Memory B cell (primary cell): ENCODE results near the gene MTA2.
"Not testable (repeated sequence)": the region's sequence is repeated elsewhere in the genome, so short reads cannot be mapped to it uniquely, and the experiment has no call there.

Experiments used
- ATAC-seq: fragments of 150-1000 bp; cut with Tn5 transposase; 2 replicates; pipeline ENCODE4 v1.10.0; 2021; ENCODE audit warnings: low read depth, mild to moderate bottlenecking, moderate library complexity
- DNase-seq, 2 donors: peaks; one replicate each; pipeline ENCODE4 v3.0.0; 2022; ENCODE audit warnings: low spot score in 2 of 2
- H3K27ac Mint-ChIP-seq: one replicate; pipeline ENCODE4 v1.8.0; 2022; ENCODE audit warnings: mild to moderate bottlenecking, moderate library complexity, mixed read lengths
- H3K27me3 Mint-ChIP-seq: one replicate; pipeline ENCODE4 v1.8.0; 2022; ENCODE audit warnings: mixed read lengths
- H3K36me3 Mint-ChIP-seq: one replicate; pipeline ENCODE4 v1.8.0; 2022; ENCODE audit warnings: mild to moderate bottlenecking, mixed read lengths
- H3K4me1 Mint-ChIP-seq: one replicate; pipeline ENCODE4 v1.8.0; 2022; ENCODE audit warnings: mixed read lengths
- H3K4me3 Mint-ChIP-seq: one replicate; pipeline ENCODE4 v1.8.0; 2022; ENCODE audit warnings: mild to moderate bottlenecking, moderate library complexity, mixed read lengths
- H3K9me3 Mint-ChIP-seq: one replicate; pipeline ENCODE4 v1.8.0; 2022; ENCODE audit warnings: mixed read lengths

MTA2 gene

DNA sequence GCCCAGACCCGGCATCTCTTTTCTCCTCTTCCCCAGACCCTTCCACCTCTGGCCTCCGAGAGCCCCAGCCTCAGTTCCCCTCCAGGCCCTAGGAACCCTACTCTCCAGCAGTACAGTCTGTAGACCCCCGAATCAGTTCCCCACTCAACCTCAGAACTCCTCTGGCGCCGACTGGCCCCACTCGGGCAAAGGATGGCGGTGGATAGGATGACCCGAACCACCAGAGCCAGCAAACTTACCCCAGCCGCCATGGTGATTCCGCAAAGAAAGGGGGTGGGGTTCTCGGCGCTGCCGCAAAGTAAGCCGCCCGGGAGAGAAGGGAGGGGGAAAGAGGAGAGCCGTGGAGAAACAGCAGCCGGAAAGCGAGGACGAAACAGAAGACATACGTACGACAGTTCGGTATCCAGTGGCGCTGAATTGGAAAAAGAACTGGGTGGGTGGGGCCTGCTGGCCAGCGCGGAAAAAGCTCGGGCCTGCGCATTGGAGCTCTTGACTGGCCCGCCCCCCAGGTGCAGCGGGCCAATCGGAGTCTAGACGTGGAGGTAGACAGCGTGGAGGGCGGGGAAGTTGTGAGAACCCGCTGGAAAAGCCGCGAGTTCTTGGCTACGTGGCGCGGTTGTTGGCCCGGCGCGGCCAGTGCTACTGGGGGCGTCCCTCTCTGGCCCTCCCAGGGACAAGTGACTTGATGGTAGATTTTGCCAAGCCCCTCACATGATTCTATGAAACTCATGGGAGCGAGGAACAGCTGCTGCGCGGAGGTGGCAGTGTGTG lies 27.9 kb downstream of the MTA2 start, which contains the start of gene EEF1G:
TSS of gene EEF1G (minus strand) at position 300 of the 771 bp plus-strand sequence. CDS start at position 251, 49 bp downstream.
- Mint-ChIP-seq H3K4me3 (peak within 1 kb of the TSS; percentile 93), H3K4me1 (peaks cover 32% of the 10 kb centered on the region), H3K9me3 (no peaks in the 10 kb centered on the region), H3K27ac (peak within 1 kb of the TSS; percentile 93), H3K36me3 (peaks cover 38% of the 10 kb centered on the region), H3K27me3 (no peaks in the 10 kb centered on the region)
- DNase-seq (peak; percentile 85 to 96), ATAC-seq (peak; percentile 90)

DNA sequence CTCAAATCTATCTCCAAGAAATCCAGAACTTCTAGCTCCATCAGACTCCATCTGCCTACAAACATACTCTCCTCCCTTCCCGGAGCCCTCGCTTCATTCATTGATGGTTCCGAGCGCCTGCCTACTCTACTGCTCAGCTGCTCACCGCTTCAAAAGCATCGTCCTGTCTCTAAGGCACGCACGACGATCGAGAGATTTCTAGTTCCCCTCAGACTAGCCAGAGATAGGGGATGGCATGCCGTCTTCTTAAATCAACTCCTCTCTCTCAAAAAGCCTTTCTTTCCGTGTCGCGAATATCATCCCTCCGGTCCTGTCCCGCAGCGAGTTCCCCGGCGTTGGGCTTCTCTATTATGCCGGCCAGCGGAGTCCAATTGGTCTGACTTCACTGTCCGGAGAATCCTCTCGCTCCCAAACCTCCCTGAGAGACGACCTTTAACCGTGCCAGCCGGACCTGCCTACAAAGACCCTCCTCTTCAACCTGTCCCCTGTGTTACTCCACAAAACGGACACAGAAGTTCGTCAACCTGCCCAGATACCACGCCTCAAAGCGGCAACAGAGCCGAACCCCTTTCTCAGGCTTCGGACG lies 28.6 kb downstream of the MTA2 start:
- Mint-ChIP-seq H3K27ac (peak overlapping the region; percentile 93), H3K9me3 (no peaks in the 10 kb centered on the region), H3K4me1 (peaks cover 32% of the 10 kb centered on the region), H3K4me3 (peak overlapping the region; percentile 93), H3K27me3 (no peaks in the 10 kb centered on the region), H3K36me3 (peaks cover 35% of the 10 kb centered on the region)
- peak; percentile 19 for ATAC-seq
- DNase-seq: no peak

DNA sequence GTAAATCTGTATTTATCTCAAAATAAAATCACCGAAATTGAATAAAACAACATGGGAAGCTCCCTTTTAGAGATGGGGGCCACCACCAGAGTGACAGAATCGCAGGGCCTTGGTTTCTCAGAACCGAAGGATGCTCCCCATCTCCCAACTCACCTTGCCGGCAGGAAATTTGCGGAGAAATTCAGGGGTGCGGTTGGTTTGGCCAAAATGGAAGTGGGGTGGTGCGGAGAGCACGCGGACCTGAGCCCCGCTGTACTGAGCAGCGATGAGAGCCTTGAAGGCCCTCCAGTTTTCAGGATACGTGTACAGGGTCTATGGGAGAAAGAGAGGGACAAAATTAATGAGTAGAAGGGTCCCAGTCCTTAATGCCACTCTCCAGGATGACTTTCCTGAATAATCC lies 29.2 kb downstream of the MTA2 start:
- H3K9me3 Mint-ChIP-seq: no peaks in the 10 kb centered on the region
- peaks cover 33% of the 10 kb centered on the region for H3K36me3 Mint-ChIP-seq
- no peaks in the 10 kb centered on the region for H3K27me3 Mint-ChIP-seq
- DNase-seq: no peak
- H3K4me1 Mint-ChIP-seq: peaks cover 33% of the 10 kb centered on the region
- ATAC-seq: no peak
- H3K4me3 Mint-ChIP-seq: peak overlapping the region; percentile 93
- peak overlapping the region; percentile 93 for H3K27ac Mint-ChIP-seq

DNA sequence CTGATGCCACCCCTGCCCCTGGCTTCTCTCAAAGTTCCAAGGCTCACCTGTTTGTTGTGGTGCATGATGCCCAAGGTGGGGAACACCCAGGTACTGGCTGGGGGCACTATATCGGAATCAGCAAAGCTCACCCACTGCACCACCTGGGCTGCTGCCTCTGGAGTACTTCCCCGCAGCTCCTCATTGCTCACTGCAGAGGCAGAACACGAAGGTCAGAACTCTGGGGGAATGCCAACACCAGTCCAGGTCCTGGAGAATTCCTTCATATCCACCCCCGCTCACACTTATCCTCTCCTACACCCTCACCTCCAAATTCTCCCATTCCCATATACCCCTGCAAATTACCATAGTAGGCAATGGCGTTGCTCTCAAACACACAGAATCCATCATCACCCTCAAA lies 30.2 kb downstream of the MTA2 start:
- not testable (repeated sequence) for H3K9me3 Mint-ChIP-seq, ATAC-seq, DNase-seq, H3K27me3 Mint-ChIP-seq, H3K4me3 Mint-ChIP-seq
- peaks cover 34% of the 10 kb centered on the region for H3K4me1 Mint-ChIP-seq
- H3K36me3 Mint-ChIP-seq: peaks cover 33% of the 10 kb centered on the region
- peak overlapping the region; percentile 93 for H3K27ac Mint-ChIP-seq

GRCh38 chr11:62570903-62571302 lies 30.8 kb downstream of the MTA2 start:
- Mint-ChIP-seq H3K27ac (peak overlapping the region; percentile 93), H3K36me3 (peaks cover 37% of the 10 kb centered on the region), H3K4me1 (peaks cover 33% of the 10 kb centered on the region)
- H3K27me3 Mint-ChIP-seq, DNase-seq, H3K4me3 Mint-ChIP-seq, H3K9me3 Mint-ChIP-seq, ATAC-seq: not testable (repeated sequence)

DNA sequence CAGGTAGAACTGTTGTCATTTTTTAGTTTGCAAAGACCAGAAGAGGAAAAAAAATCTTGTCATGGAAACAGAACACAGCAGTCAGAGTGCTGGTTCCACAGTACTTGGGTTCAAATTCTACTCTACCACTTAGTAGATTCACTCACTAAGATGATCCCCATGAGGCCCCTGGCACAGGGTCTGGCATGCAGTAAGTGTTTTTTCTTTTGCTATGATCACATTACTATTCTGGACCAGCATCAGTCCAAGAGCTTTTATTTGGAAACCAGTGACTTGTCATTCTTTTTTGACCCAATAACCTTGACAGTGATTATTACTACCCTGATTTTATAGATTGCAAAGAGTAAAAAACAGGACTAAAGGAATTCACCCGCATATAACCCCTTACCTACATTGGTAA lies 32.1 kb downstream of the MTA2 start:
- Mint-ChIP-seq H3K27ac (no peak overlapping the region), H3K36me3 (peaks cover 39% of the 10 kb centered on the region), H3K4me1 (peaks cover 29% of the 10 kb centered on the region), H3K9me3 (no peaks in the 10 kb centered on the region), H3K4me3 (no peak overlapping the region), H3K27me3 (no peaks in the 10 kb centered on the region)
- DNase-seq (no peak), ATAC-seq (no peak)

DNA sequence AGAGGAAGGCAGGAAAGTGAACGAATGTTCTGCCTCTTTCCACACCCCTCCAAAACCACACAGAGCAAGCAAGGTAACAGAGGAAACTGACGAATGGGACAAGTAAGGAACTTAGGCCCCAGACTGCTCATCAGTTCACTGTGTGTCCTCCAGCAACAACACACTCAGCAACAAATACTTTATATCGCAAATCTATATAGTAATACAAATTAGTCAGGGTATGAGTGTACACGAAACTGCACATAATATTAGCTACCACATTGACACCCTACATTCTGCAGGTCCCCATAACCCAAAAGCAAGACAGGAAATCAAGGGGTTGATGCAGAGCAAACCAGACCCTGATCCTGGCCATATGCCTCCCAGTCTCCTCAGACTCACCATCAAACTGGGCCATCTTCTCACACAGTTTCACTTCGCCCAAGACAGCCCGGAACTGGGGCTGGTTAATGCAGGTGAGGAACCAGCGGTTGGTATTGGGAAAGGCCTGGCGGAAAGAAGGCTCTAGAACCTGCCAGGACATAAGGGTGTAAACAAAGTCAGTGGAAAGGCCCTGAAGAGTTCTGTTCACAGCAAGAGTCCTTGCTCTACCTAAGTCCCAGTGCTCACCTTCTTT lies 34.5 kb downstream of the MTA2 start:
- Mint-ChIP-seq H3K27ac (peak overlapping the region; percentile 71), H3K4me3 (peak overlapping the region; percentile 46), H3K9me3 (no peaks in the 10 kb centered on the region), H3K27me3 (no peaks in the 10 kb centered on the region), H3K36me3 (peaks cover 37% of the 10 kb centered on the region), H3K4me1 (peaks cover 25% of the 10 kb centered on the region)
- DNase-seq: no peak
- peak; percentile 76 for ATAC-seq

DNA sequence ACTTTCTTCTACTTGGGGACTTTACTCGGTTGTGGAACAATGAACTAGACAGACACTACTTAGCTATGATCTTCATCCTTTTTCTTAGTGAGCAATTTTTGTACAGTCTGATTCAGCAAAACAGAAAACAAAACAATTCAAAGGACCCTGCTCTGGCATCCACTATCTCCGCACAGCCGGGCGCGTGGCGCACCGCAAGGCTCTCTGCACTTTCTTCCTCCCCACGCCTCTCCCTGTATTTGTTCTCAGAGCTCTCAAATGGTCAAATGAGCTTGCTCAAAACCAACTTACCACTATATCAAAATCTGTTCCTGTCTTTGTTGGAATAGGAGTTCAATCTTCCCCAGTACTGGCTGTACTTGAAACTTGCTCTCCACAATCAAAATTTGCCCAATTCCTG lies 35.4 kb downstream of the MTA2 start:
- Mint-ChIP-seq H3K36me3 (peaks cover 34% of the 10 kb centered on the region), H3K9me3 (no peaks in the 10 kb centered on the region), H3K27ac (no peak overlapping the region), H3K4me1 (peaks cover 22% of the 10 kb centered on the region), H3K27me3 (no peaks in the 10 kb centered on the region), H3K4me3 (no peak overlapping the region)
- ATAC-seq: no peak
- DNase-seq: no peak

DNA sequence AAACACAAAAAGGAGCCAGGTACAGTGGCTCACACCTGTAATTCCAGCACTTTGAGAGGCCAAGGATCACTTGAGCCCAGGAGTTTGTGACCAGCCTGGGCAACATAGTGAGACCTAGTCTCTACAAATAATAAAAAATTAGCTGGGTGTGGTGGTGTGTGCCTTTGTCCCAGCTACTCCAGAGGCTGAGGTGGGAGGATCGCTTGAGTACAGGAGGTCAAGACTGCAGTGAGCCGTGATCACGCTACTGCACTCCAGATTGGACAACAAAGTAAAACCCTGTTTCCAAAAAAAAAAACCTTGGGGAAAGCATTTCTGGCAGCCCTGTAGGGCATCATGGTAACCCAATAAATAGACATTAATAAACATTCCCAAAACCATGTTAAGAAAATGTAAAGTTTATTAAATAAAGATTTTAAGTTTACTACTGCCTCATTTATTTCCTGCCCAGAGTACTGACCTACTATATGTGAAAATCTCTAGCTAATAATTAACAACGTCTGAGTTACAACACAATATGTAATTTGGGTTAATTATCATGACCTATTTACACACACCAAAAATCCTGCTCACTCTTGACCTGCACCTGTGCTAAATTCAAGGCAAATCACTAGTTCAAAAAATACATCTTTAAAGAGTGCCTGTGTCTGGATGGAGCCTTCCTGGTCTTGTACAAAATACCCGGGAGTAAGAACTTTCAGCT lies 36.4 kb downstream of the MTA2 start:
- DNase-seq: no peak
- H3K27ac Mint-ChIP-seq: no peak overlapping the region
- H3K4me3 Mint-ChIP-seq: no peak overlapping the region
- H3K9me3 Mint-ChIP-seq: no peaks in the 10 kb centered on the region
- H3K27me3 Mint-ChIP-seq: no peaks in the 10 kb centered on the region
- peaks cover 21% of the 10 kb centered on the region for H3K4me1 Mint-ChIP-seq
- ATAC-seq: no peak
- H3K36me3 Mint-ChIP-seq: peaks cover 29% of the 10 kb centered on the region

GRCh38 chr11:62561677-62562230 lies 39.9 kb downstream of the MTA2 start:
- not testable (repeated sequence) for H3K9me3 Mint-ChIP-seq, H3K27me3 Mint-ChIP-seq, ATAC-seq, H3K4me3 Mint-ChIP-seq, DNase-seq
- H3K4me1 Mint-ChIP-seq: peaks cover 26% of the 10 kb centered on the region
- peak overlapping the region; percentile 31 for H3K27ac Mint-ChIP-seq
- H3K36me3 Mint-ChIP-seq: peaks cover 28% of the 10 kb centered on the region

DNA sequence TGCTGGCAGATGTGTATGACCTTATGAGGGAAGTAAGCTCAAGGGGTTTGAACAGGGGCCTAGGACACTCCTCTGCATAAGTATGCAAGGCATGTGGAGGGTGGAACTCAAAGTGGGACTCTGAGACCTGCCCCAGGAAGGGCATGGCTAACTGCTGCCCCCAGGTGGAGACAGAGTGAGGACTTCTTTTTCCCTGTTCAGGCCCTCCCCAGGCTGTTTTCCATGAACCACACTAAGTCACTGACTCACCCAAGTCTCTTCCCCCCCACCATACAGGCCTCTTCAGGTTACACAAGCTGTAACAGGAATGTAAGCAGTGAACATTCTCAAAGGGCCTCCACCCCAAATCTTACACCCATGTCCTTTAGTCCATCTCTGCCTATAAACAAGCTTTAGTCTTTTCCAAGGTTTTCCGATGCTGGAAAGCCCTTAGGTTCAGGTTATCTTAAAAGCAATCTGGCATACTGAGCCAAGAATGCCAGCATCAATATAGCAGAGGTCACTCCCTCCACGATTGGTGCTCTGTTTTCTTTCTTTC lies 41.0 kb downstream of the MTA2 start:
- DNase-seq (peak; percentile 73 to 74), ATAC-seq (peak; percentile 40)
- H3K4me1 Mint-ChIP-seq: peaks cover 34% of the 10 kb centered on the region
- no peak overlapping the region for H3K4me3 Mint-ChIP-seq
- no peaks in the 10 kb centered on the region for H3K9me3 Mint-ChIP-seq
- H3K36me3 Mint-ChIP-seq: peaks cover 21% of the 10 kb centered on the region
- H3K27ac Mint-ChIP-seq: peak overlapping the region; percentile 81
- H3K27me3 Mint-ChIP-seq: no peaks in the 10 kb centered on the region

DNA sequence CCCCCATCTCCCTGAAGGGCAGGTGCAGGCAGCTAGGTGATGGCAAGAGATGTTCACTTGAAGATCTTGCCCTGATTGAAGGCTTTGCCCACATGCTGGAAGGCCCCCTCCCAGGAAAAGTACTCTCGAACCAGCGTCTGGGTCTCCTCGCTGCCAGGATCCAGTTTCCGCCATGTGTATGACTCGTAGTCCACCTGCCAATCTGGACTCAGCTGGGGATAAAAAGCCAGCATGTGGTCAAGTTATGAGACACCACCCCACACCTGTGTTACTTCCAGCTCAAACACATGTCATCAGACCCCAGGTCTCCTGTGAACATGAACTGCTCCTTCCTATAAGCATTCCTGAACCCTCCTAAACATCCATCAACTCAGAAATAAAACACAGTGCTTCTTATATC lies 42.0 kb downstream of the MTA2 start:
- Mint-ChIP-seq H3K4me1 (peaks cover 36% of the 10 kb centered on the region), H3K36me3 (peaks cover 21% of the 10 kb centered on the region), H3K27ac (peak overlapping the region; percentile 100)
- DNase-seq, H3K27me3 Mint-ChIP-seq, H3K4me3 Mint-ChIP-seq, ATAC-seq, H3K9me3 Mint-ChIP-seq: not testable (repeated sequence)

GRCh38 chr11:62559204-62559603 lies 42.5 kb downstream of the MTA2 start:
- Mint-ChIP-seq H3K4me1 (peaks cover 39% of the 10 kb centered on the region), H3K27me3 (no peaks in the 10 kb centered on the region), H3K27ac (peak overlapping the region; percentile 100), H3K4me3 (no peak overlapping the region), H3K9me3 (no peaks in the 10 kb centered on the region), H3K36me3 (peaks cover 21% of the 10 kb centered on the region)
- DNase-seq (no peak), ATAC-seq (no peak)
